ENCODE data around the gene DAB2IP.

The DAB2IP gene

DNA sequence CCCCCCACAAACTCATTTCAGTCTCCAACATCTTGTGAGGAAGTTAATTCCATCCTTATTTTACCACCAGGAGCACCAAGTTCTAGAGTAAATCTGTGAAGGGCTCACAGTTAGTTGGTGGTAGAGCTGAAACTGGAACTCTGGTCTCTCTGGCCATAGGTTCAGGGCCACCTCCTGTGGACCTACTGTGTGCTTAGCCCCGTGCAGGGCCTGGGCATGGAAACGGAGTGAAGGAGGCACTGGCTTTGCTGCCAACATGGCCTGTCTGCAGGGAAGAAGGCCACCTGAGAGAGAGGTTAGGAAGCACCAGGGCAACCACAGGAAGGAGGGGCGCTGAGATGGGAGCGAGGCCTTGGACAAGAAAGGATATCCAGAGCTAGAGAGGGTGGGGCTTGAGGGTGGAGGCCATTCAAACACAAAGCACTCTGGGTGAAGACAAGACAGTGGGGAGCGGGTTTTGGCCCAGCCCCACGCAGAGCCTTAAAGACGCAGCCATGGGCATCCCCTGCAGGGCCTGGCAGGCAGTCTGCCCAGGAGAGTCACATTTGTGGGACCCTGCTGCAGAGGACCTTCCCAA lies 16.0 kb upstream of the DAB2IP start:
- Histone ChIP-seq H3K9me3 (no peaks in the 10 kb centered on the region), H3K4me1 (peaks cover 84% of the 10 kb centered on the region), H3K27ac (peak overlapping the region; percentile 26), H3K36me3 (no peaks in the 10 kb centered on the region), H3K4me2 (peak overlapping the region; percentile 83), H3K27me3 (no peaks in the 10 kb centered on the region), H4K20me1 (no peaks in the 10 kb centered on the region), H3K4me3 (no peak overlapping the region), H3K9ac (peak overlapping the region; percentile 23; the same call in 1 of the 2 replicates)
- TF ChIP-seq Cebpa-rat (IDR thresholded peaks at IDR 0.05), result no peak

DNA sequence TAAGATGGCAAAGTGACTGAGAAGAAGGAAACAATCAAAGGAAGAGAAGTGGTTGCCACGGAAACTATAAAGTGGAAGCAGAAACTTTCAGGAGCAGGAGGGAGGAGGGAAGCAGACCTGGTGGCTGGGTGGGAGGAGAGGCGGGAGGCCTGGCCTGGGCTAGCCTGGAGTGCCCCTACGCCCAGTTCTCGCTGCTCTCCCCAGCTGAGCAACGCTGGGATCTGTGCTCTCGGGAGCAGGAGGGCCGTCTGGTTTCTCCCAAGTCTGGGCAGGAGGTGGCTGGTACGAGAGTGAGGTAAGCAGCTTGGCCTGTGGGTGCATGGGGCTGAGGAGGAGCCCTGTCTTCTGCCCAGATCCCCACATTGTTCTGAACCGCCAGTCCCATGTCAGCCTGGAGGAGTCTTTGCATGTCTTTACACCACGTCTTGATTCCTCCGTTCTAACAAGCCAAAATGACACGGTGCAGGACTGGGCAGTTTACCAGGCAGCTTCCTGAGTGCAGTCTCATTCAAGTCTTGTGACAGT lies 15.0 kb upstream of the DAB2IP start:
- Histone ChIP-seq H3K9ac (no peak overlapping the region; the same call in 1 of the 2 replicates), H3K4me1 (peaks cover 92% of the 10 kb centered on the region), H3K9me3 (no peaks in the 10 kb centered on the region), H3K27me3 (no peaks in the 10 kb centered on the region), H3K4me3 (no peak overlapping the region), H4K20me1 (no peaks in the 10 kb centered on the region), H3K27ac (peak overlapping the region; percentile 26), H3K4me2 (peak overlapping the region; percentile 83), H3K36me3 (no peaks in the 10 kb centered on the region)
- TF ChIP-seq Cebpa-rat (IDR thresholded peaks at IDR 0.05), result no peak

DNA sequence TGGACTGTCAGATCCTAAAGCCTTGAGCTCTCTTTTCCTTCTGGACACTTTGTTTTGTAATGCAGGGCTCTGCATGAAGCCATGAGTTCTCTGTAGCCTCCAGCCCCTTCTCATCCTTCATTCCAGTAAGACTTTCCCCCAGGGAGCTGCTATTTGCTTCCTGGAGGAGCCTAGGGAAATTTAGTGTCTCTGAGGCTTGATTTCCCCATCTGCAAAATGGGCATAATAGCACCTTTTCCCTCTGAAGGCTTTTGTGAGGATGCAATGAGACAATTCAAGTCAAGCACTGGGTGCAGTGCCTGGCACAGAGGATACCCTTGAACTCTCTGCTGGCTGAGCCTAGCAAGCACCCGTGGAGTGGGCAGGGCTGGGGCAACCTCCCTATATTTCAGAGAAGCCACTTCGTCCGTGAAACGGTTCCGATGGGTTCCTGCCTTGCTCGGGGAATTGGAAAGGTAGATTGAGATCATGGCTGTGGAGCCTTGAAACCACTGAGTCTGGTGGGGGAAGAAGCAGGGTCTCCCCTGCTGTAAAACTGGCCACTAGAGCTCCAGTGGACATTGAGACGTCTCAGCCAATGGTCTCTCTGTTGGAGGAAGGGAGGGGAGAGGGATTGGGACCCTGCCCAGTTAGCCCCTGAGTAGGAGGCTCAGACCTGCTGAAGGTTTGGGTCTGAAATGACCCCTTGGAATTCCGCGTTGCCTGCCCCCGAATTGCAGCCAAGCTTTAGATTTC lies 14.3 kb upstream of the DAB2IP start:
- Histone ChIP-seq H3K9me3 (no peaks in the 10 kb centered on the region), H3K4me3 (no peak overlapping the region), H3K27me3 (no peaks in the 10 kb centered on the region), H3K4me1 (peaks cover 89% of the 10 kb centered on the region), H3K9ac (no peak overlapping the region), H4K20me1 (no peaks in the 10 kb centered on the region), H3K4me2 (peak overlapping the region; percentile 83), H3K36me3 (no peaks in the 10 kb centered on the region), H3K27ac (0 out of 2 replicates have a peak overlapping the region, but pooled peaks have one; percentile 32)
- TF ChIP-seq Cebpa-rat (IDR thresholded peaks at IDR 0.05), result no peak

DNA sequence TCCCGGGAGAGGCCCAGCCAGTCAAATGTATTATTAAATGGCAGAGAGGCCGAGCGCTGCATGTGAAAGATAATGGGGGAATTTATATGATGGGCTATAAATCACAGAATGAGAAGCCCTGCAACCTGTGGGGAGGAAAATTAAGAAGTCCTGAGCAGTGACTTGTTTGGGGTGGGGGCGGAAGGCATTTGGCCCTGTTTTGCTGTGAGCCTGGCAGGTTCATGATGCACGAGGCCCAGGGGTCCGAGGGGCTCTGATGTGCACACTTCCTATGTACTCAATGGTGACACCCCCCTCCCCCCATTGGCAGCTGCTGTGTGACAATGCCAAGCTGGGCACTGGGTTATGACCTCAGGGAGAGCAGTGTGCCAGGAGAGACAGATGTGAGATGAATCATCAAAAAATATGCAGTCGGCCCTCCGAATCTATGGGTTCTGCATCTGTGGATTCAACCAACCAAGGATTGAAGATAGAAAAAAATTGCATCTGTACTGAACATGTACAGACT lies 13.7 kb upstream of the DAB2IP start:
- H3K27me3 ChIP-seq, result no peaks in the 10 kb centered on the region
- no peak overlapping the region for H3K4me3 ChIP-seq
- 0 out of 2 replicates have a peak overlapping the region, but pooled peaks have one; percentile 47 for H3K9ac ChIP-seq
- H3K9me3 ChIP-seq, result no peaks in the 10 kb centered on the region
- H3K4me1 ChIP-seq, result peaks cover 83% of the 10 kb centered on the region
- 0 out of 2 replicates have a peak overlapping the region, but pooled peaks have one; percentile 32 for H3K27ac ChIP-seq
- no peaks in the 10 kb centered on the region for H3K36me3 ChIP-seq
- no peak for TF ChIP-seq Cebpa-rat (IDR thresholded peaks at IDR 0.05)
- H4K20me1 ChIP-seq, result no peaks in the 10 kb centered on the region
- peak overlapping the region; percentile 83 for H3K4me2 ChIP-seq

DNA sequence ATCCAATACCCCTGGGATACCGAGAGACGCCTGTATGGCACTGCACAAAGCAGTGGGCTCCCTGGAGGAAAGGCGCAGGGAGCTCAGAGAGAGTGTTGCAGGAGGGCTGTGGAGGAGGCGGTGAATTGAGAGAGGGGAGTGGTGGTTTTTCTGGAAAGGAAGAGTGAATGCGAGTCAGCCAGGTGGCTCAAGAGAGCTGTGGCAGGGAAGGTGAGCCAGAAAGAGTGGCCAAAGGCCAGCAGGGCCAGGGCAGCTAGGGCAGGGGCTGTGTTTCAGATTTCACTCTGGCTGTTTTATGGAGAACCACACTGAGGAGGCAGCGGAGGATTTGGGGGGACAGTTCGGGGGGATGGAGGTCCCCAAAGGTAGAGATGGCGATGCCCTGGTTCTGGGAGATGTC lies 13.0 kb upstream of the DAB2IP start:
- Histone ChIP-seq H4K20me1 (no peaks in the 10 kb centered on the region), H3K36me3 (no peaks in the 10 kb centered on the region), H3K4me1 (peaks cover 79% of the 10 kb centered on the region), H3K9ac (peak overlapping the region; percentile 47; the same call in 1 of the 2 replicates), H3K4me2 (peak overlapping the region; percentile 83), H3K27ac (peak overlapping the region; percentile 60), H3K9me3 (no peaks in the 10 kb centered on the region), H3K27me3 (no peaks in the 10 kb centered on the region), H3K4me3 (no peak overlapping the region)
- no peak for TF ChIP-seq Cebpa-rat (IDR thresholded peaks at IDR 0.05)

DNA sequence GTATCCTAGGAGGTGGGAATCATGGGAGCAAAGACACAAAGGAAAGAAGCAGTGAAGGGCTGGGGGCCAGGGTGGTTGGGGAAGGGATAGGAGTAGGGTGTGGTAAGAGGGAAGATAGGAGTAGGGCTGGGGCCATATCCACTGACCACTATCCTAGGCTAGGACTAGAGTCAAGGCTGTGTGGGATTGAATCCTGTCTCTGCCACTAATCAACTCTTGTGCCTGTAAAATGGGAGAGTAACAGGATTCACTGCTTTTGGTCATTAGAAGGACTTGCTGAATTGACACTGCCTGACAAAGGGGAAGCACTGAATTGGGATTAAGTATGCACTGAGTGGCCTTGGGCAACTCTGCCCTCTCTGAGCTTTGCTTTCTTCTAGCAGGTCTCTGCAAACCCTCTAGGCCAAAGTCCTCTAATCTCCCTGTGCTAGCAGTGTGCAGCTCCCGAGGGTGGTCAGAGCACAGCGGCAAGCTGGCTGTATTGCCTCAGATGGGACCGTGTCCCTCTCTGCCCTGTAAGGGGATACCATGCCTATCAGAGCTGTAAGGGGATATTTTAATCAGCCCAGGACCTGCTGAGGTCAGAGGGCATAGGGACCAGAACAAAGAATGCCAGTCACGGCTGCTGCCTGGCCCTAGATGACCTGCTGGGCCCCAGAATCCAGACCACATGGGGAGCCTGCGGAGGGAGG lies 12.4 kb upstream of the DAB2IP start:
- Histone ChIP-seq H3K27me3 (no peaks in the 10 kb centered on the region), H3K4me1 (peaks cover 79% of the 10 kb centered on the region), H3K4me2 (peak overlapping the region; percentile 83), H3K9me3 (no peaks in the 10 kb centered on the region), H3K27ac (peak overlapping the region; percentile 60; the same call in 1 of the 2 replicates), H3K4me3 (no peak overlapping the region), H3K9ac (no peak overlapping the region), H3K36me3 (no peaks in the 10 kb centered on the region), H4K20me1 (no peaks in the 10 kb centered on the region)
- TF ChIP-seq Cebpa-rat (IDR thresholded peaks at IDR 0.05), result no peak

DNA sequence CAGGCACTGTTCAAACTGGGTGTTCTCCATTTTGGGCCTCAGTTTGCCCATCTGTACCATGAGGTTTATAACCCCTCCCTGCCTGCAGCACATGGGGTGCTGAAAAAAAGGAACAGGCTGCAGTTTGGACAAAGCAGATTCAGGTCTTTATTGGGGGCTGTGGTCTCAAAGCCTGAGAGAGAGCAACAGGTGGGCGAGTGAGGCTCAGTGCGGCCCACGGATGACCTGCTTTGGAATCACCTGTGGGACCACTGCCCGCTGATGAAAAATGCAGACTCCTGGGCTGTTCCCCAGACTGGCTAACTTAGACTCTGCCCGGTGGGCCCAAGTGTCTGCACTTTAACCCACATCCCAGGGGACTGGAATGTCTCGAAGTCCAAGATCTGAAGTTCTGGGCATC lies 11.8 kb upstream of the DAB2IP start:
- Histone ChIP-seq H3K27ac (no peak overlapping the region), H3K4me1 (peaks cover 79% of the 10 kb centered on the region), H3K4me2 (0 out of 2 replicates have a peak overlapping the region, but pooled peaks have one; percentile 40), H3K36me3 (no peaks in the 10 kb centered on the region), H3K9me3 (no peaks in the 10 kb centered on the region), H4K20me1 (no peaks in the 10 kb centered on the region), H3K4me3 (no peak overlapping the region), H3K27me3 (no peaks in the 10 kb centered on the region), H3K9ac (no peak overlapping the region)
- no peak for TF ChIP-seq Cebpa-rat (IDR thresholded peaks at IDR 0.05)

DNA sequence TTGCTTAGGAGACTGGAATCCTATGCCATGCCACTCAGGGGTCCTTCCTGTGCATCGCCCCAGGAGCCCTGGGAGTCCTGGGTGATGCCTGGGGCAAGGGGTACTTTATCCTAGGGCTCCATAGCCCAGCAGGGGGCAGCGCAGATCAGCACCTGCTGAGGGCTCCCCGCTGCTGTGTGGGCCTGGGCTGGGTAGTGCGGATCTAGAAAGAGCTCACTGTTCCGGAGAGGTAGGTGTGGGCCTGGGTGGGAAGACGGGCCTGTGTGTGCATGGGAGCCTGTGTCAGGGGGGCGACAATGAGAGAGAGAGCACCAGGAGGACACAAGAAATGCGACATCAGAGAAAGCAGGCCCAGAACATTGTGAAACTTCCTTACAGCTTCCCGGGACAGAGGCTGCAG lies 11.4 kb upstream of the DAB2IP start:
- Histone ChIP-seq H3K4me1 (peaks cover 79% of the 10 kb centered on the region), H3K9me3 (no peaks in the 10 kb centered on the region), H3K4me3 (no peak overlapping the region), H3K9ac (no peak overlapping the region), H3K27ac (peak overlapping the region; percentile 4; the same call in 1 of the 2 replicates), H3K27me3 (no peaks in the 10 kb centered on the region), H3K36me3 (no peaks in the 10 kb centered on the region), H3K4me2 (peak overlapping the region; percentile 40; the same call in 1 of the 2 replicates), H4K20me1 (no peaks in the 10 kb centered on the region)
- TF ChIP-seq Cebpa-rat (IDR thresholded peaks at IDR 0.05), result no peak

DNA sequence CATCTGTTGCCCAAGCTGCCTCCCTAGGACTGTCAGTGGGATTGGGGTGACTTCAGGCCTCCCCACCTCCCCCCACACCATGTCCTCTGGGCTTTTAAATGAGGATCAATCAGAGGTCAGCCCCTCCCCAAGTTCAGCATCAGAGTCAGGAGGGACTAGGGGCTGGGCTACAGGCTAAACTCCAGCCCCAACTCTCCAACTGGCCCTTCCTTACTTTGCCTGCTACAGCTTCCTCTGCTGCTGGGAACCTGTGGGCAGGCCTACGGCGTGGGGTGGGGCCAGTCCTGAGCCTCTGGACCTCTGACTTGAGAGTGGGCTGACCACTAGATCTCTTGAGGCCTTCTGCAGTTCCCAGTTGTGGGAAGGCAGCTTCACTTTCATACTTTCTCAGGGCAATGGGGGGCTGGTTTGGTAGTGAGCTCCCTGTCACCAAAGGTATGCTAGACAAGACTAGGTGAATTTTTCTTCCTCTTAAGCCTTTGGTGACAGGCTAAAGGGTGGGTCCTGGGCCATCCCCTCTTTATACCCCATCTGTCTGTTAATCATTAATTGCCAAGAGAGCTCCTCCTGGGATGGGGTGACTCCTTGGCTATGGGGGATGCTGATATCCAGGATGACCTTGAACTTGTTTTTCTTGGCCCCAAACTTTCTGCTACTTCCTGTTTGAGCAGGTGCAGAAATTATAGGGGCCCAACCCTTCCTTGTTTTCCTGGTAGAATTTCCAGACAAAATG lies 10.8 kb upstream of the DAB2IP start:
- peak overlapping the region; percentile 4; the same call in 1 of the 2 replicates for H3K27ac ChIP-seq
- no peak overlapping the region for H3K9ac ChIP-seq
- H3K36me3 ChIP-seq, result no peaks in the 10 kb centered on the region
- H3K9me3 ChIP-seq, result no peaks in the 10 kb centered on the region
- H3K27me3 ChIP-seq, result no peaks in the 10 kb centered on the region
- TF ChIP-seq Cebpa-rat (IDR thresholded peaks at IDR 0.05), result no peak
- H3K4me1 ChIP-seq, result peaks cover 79% of the 10 kb centered on the region
- peak overlapping the region; percentile 40; the same call in 1 of the 2 replicates for H3K4me2 ChIP-seq
- H4K20me1 ChIP-seq, result no peaks in the 10 kb centered on the region
- H3K4me3 ChIP-seq, result no peak overlapping the region

Measured in BLaER1 (cell line).